ENCODE data around the gene NPIPA3.
"Not testable (repeated sequence)": the region's sequence is repeated elsewhere in the genome, so short reads cannot be mapped to it uniquely, and the experiment has no call there.

The NPIPA3 gene

GRCh38 chr16:14741794-14742193 lies 38.6 kb downstream of the NPIPA3 start:
- DNase-seq (ENCODE audit: low read depth); H3K4me3 ChIP-seq (ENCODE audit: low read depth, low read length): not testable (repeated sequence)

- H3K4me3 ChIP-seq (ENCODE audit: low read depth, low read length): not testable (repeated sequence)
Measured at GRCh38 chr16:14742273-14743128, 39.3 kb downstream of the NPIPA3 start, which contains the start of gene NPIPA2. NPIPA2 (plus strand) TSS chr16:14742533; CDS start chr16:14748066, 5,533 bp downstream.

GRCh38 chr16:14773654-14774053 lies 70.4 kb downstream of the NPIPA3 start:
- not testable (repeated sequence) for DNase-seq (ENCODE audit: low read depth); H3K4me3 ChIP-seq (ENCODE audit: low read depth, low read length)

More at GRCh38 chr16:14742273-14743128, 39.3 kb downstream of the NPIPA3 start, which contains the start of gene NPIPA2:
- not testable (repeated sequence) for DNase-seq (ENCODE audit: low read depth)

- not testable (repeated sequence) for H3K4me3 ChIP-seq (ENCODE audit: low read depth, low read length); DNase-seq (ENCODE audit: low read depth)
Measured at GRCh38 chr16:14775624-14776023, 72.4 kb downstream of the NPIPA3 start.

All from GM12864 (cell line).